Astrocyte of the spinal cord (primary cell): ENCODE data around the gene GCLC.

ENCODE experiments used
- DNase-seq: peaks from one replicate; pipeline ENCODE4 v3.0.0; 2011; ENCODE audit warnings: low read depth, low spot score
- H3K4me3 ChIP-seq: 2 replicates; pipeline ENCODE4 v1.5.1; 2011; ENCODE audit warnings: low read depth, mild to moderate bottlenecking, low read length, moderate library complexity
- in situ Hi-C: cut with HindIII; loops from 2 replicates; pipeline ENCODE4 v1.10.0; 2017; ENCODE audit warnings: low sequenced_read_pairs
- TF ChIP-seq, protein P1 (sequence below): IDR thresholded peaks from 2 replicates; pipeline ENCODE4 v1.5.1; 2012; ENCODE audit warnings: low read depth, mild to moderate bottlenecking, low read length, inconsistent platforms

The GCLC gene

DNA sequence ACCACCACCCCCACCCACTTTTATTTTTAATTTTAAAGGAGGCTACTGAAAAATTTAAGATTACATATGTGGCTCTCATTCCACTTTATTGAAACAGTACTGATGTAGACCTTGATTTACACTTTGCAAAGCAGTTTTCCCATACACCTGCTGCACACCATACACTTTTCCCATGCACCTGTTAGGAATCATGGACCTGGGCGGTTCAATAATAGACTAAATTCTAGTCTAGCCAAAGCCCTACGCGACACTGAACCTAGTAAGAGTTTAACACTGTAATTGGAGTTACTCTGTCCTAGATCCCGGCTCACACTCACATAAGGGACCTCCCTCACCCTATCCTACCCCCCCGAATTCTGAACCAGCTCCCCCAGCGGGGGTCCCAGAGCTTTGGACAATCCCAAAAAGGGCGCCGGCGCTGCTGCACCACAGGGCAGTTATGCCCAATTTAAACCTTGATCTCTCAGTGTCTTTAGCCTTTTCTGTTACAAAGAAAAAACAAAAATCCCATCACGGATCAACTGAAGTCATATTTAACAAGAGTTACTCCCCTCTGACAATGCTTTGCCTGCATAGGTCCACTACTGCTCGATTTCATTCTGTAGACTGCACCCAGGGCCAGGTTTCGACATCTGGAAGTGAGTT, 2.4 kb upstream of the GCLC start:
- in situ Hi-C loops = no loop called here
- no peak for DNase-seq
- TF ChIP-seq, protein P1, sequence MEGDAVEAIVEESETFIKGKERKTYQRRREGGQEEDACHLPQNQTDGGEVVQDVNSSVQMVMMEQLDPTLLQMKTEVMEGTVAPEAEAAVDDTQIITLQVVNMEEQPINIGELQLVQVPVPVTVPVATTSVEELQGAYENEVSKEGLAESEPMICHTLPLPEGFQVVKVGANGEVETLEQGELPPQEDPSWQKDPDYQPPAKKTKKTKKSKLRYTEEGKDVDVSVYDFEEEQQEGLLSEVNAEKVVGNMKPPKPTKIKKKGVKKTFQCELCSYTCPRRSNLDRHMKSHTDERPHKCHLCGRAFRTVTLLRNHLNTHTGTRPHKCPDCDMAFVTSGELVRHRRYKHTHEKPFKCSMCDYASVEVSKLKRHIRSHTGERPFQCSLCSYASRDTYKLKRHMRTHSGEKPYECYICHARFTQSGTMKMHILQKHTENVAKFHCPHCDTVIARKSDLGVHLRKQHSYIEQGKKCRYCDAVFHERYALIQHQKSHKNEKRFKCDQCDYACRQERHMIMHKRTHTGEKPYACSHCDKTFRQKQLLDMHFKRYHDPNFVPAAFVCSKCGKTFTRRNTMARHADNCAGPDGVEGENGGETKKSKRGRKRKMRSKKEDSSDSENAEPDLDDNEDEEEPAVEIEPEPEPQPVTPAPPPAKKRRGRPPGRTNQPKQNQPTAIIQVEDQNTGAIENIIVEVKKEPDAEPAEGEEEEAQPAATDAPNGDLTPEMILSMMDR = no peak
- H3K4me3 ChIP-seq = peak overlapping the region; percentile 70

DNA sequence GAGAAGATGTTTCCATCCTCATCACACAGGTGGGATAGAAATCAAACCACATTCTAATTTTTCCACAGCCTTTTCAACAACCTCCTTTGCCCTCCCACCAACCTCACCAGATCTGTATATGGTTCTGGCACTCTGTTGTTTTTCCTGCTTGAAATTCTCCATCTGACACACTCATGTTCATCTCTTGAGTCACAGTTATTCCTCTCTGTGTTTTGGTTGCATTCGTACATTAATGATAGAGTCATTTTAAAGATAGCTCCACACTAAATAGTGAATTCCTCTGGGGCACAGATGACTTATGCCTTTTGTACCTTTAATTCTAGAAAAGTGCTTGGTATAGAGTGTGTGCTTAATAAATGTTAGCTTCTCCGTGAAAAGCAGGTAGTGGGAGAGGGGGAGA, 1.4 kb upstream of the GCLC start:
- TF ChIP-seq, protein P1 = no peak
- no peak for DNase-seq

DNA sequence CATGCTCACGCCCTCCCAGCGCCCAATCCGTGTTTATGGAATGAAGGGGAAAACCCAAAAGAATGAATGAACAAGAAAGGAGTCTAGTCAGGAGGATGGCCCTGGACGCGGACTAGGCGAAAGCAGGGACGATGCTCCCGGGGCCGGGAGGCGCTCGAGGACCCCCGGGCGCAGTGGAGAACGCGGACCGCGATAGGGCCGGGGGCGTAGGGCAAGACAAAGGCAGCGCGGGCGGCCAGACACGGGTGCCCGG, 758 bp downstream of the GCLC start:
- peak; percentile 25 for DNase-seq
- TF ChIP-seq, protein P1 = no peak
- peak overlapping the region; percentile 77 for H3K4me3 ChIP-seq
- in situ Hi-C loops = no loop called here

More for the DNA sequence above, 1.4 kb upstream of the GCLC start:
- H3K4me3 ChIP-seq = no peak overlapping the region
- in situ Hi-C loops = no loop called here

DNA sequence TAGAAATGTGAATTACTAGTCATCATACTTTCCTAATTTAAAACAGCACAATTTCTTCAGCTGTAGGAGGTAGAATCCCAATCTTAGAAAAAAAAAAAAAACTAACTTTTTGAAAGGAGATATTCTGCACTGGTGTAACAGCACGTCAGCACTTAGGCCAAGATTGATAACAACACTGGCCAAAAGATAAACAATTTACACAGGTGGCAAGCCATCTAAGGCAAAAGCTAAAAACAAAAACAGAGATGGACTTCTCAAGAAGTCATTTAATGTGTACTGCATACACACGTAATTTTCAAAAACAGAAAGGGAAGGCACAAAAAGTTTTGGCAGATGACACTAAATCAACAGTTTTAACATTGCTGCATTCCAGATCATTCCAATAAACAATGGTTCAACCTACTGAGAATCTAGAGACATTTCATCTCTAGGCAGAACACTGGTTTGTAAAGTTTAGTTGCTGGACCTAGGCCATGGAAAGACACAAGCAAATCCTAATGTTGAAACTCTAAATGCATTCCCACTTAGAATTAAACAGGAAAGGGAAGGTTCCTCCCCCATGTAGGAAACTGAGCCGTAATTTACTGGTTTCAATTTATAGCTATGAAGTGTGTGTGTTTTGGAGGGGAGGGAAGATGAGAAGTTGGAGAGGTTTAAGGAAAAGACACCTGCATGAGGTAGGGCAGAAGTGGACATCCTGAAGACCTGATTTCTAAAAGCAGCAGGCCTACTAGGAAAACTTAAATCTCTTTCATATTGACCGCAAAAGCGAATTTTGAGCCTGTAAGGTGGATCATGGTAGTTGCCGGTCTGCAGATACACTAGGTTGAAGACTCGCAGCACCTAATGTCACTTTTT, 1.3 kb downstream of the GCLC start:
- DNase-seq = no peak
- in situ Hi-C loops = no loop called here
- TF ChIP-seq, protein P1 = no peak
- H3K4me3 ChIP-seq = peak overlapping the region; percentile 77

DNA sequence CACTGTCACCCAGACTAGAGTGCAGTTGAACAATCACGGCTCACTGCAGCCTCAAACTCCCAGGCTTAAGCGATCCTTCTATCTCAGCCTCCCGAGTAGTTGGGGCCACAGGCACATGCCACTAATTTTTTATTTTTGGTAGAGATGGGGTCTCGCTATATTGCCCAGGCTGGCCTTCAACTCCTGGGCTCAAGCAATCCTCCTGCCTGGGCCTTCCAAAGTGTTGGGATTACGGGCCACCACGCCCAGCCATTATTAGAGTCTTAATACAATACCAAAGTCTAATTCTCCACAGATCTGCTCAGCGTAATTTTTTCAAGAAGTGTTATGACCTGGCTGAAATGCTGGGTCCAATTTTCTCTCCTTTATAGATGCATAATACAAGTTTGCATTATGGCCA, 3.0 kb downstream of the GCLC start:
- TF ChIP-seq, protein P1 = no peak

DNA sequence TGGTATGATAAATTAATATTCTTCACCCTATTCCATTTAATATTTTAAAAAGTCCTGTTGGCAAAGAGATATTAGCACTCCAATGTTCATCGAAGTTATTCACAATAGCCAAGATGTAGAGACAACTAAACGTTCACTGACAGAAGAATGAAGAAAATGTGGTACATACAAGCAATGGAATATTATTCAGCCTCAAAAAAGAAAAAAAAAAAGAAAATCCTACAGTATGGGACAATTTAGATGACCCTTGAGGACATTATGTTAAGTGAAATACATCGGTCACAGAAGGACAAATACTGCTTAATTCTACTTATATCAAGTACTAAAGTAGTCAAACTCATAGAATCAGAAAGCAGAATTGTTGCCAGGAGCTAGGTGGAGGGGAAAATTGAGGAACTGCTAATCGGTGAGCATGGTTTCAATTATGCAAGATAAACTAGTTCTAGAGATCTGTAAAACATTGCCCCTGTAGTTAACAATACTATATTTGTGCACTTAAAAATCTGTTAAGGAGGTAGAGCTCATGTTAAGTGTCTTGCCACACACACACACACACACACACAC, 4.7 kb downstream of the GCLC start:
- no peak for DNase-seq
- in situ Hi-C loops = no loop called here
- TF ChIP-seq, protein P1 = no peak
- H3K4me3 ChIP-seq = no peak overlapping the region

More for the DNA sequence above, 3.0 kb downstream of the GCLC start:
- no peak overlapping the region for H3K4me3 ChIP-seq
- in situ Hi-C loops = no loop called here
- DNase-seq = no peak
